GM10248 (cell line): ENCODE results near the gene SLC18A2.
"Not testable (repeated sequence)": the region's sequence is repeated elsewhere in the genome, so short reads cannot be mapped to it uniquely, and the experiment has no call there.

Experiments used
- CTCF ChIA-PET: fragments of 300-600 bp; sonication (Branson Sonifier 250); formaldehyde crosslinking; extraction: SDS; loops from one replicate; lab custom pipeline; 2021; ENCODE audit warnings: antibody characterized with exemption; lab: Yijun Ruan, JAX
- POLR2A ChIA-PET: fragments of 350-650 bp; sonication (Branson Sonifier 250); formaldehyde crosslinking; extraction: SDS; loops from one replicate; lab custom pipeline; 2020; ENCODE audit warnings: antibody characterized with exemption; lab: Yijun Ruan, JAX
- DNase-seq: peaks from one replicate; pipeline ENCODE4 v3.0.0; 2012; ENCODE audit errors: extremely low spot score
- CTCF ChIP-seq: IDR thresholded peaks from 2 replicates; pipeline ENCODE4 v1.5.1; 2012; ENCODE audit warnings: mild to moderate bottlenecking, low read depth; ENCODE audit errors: extremely low read depth, missing control alignments, control extremely low read depth

The SLC18A2 gene

GRCh38 chr10:117228210-117228609 is 12.7 kb upstream of the SLC18A2 start:
- TF ChIP-seq CTCF = no peak
- ChIA-PET POLR2A (no interaction called here), CTCF (interaction anchor here (3.4 kb wide), 1 partner anchor 11 kb away, joined by 25 read pairs; no protein-coding TSS in a partner anchor)
- no peak for DNase-seq

- DNase-seq, POLR2A ChIA-PET: not testable (repeated sequence)
- CTCF ChIA-PET = interaction anchor here (1.9 kb wide), 1 partner anchor 13 kb away, joined by 13 read pairs; no protein-coding TSS in a partner anchor
Measured at GRCh38 chr10:117230107-117230506, 10.8 kb upstream of the SLC18A2 start.

- ChIA-PET POLR2A (no interaction called here), CTCF (no interaction called here)
- DNase-seq = no peak
- TF ChIP-seq CTCF = no peak
Measured at GRCh38 chr10:117237401-117237991, 3.4 kb upstream of the SLC18A2 start.

GRCh38 chr10:117239051-117239450 is 1.9 kb upstream of the SLC18A2 start:
- TF ChIP-seq CTCF = no peak
- CTCF ChIA-PET = interaction anchor here (1.2 to 1.6 kb wide), 3 partner anchors 13 to 38 kb away, joined by 3 to 4 read pairs (median 3); no protein-coding TSS in a partner anchor
- DNase-seq = no peak
- POLR2A ChIA-PET = no interaction called here

GRCh38 chr10:117239721-117240620 is 943 bp upstream of the SLC18A2 start:
- CTCF ChIA-PET = interaction anchor here (1.0 to 1.6 kb wide), 4 partner anchors 9 to 39 kb away, joined by 3 to 4 read pairs (median 3); no protein-coding TSS in a partner anchor
- POLR2A ChIA-PET = no interaction called here
- TF ChIP-seq CTCF = no peak
- DNase-seq = no peak

- no peak for TF ChIP-seq CTCF
- ChIA-PET CTCF (interaction anchor here (1.3 kb wide), 1 partner anchor 19 kb away, joined by 3 read pairs; no protein-coding TSS in a partner anchor), POLR2A (no interaction called here)
- no peak for DNase-seq
Measured at GRCh38 chr10:117241541-117242462, 888 bp downstream of the SLC18A2 start.
